ENCODE measurements around the gene SUMO3. TPM values are rescaled to one million over a fixed set of nuclear protein-coding genes. Genes with fewer than 3 reads are reported as not detected.

SUMO3 gene
- total RNA-seq, 2 experiments from 2014 or later, result 87.1 to 94.7 TPM

DNA sequence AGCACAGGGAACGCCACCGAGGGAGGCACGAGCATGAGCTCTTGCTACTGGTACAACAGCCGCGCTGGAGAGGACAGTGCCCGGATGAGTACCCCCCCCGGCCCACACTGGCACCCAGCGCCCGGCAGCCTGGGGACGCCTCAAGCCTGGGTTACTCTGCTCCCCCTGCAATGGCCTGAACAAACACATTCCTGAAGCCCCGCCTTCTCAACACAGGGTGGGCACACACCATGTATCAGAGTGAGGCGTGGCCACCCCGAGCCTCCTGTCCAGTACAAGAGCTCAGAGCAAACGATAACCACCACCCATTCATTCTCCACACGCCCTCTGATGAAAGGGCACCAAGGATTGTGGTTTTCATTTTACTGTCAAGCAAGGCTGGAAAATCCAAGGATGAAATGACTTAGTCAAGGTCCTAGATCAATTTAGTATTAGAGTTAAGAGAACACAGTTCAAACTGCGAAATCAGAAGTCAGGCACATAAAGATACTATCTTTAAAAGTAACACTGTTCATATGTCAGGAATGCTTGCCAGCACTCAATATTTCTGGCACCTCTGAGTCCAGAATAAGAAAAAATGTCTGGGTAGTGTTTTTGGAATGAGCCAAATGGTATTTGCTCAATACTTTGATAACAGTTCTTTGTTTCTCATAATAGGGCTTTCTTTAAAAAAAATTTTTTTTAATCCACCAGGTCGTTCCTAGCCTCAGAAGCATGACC is 38.3 kb downstream of the SUMO3 start:
- CTCF ChIA-PET, result no interaction called here
- peaks cover 16% of the 10 kb centered on the region for H3K4me1 Mint-ChIP-seq (ENCODE audit: low read depth)
- H3K4me3 Mint-ChIP-seq, result no peak overlapping the region
- no peaks in the 10 kb centered on the region for H3K9me3 Mint-ChIP-seq
- no peak overlapping the region for H3K27ac Mint-ChIP-seq
- no peak for DNase-seq
- peaks cover 17% of the 10 kb centered on the region for H3K36me3 Mint-ChIP-seq (ENCODE audit: low read depth)
- no peaks in the 10 kb centered on the region for H3K27me3 Mint-ChIP-seq (ENCODE audit: low read depth)
- intact Hi-C loops (cut with micrococcal nuclease), result no loop called here

DNA sequence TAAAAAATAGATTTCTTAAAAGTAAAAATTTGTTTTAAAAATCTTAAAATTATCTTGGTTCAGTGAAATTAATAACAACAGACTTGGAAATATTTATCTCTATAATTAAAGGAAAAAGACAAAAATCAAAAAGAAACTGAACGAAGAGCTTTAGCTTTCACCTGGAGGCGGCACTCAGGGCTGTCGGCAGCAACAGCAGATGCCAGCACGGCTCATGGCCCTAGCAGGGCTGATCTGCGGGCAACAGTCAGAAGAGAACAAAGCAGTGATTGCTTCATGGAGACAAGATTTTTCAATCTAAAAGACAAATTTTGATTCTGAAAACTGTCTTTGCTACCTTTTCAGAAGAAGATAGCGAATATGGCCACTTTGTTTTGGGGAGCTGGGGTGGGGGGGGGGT is 38.9 kb downstream of the SUMO3 start:
- peaks cover 16% of the 10 kb centered on the region for H3K4me1 Mint-ChIP-seq (ENCODE audit: low read depth)
- peaks cover 19% of the 10 kb centered on the region for H3K36me3 Mint-ChIP-seq (ENCODE audit: low read depth)
- H3K9me3 Mint-ChIP-seq, result no peaks in the 10 kb centered on the region
- no peaks in the 10 kb centered on the region for H3K27me3 Mint-ChIP-seq (ENCODE audit: low read depth)
- DNase-seq, result no peak
- no peak overlapping the region for H3K4me3 Mint-ChIP-seq
- intact Hi-C loops (cut with micrococcal nuclease), result no loop called here
- CTCF ChIA-PET, result no interaction called here
- no peak overlapping the region for H3K27ac Mint-ChIP-seq

DNA sequence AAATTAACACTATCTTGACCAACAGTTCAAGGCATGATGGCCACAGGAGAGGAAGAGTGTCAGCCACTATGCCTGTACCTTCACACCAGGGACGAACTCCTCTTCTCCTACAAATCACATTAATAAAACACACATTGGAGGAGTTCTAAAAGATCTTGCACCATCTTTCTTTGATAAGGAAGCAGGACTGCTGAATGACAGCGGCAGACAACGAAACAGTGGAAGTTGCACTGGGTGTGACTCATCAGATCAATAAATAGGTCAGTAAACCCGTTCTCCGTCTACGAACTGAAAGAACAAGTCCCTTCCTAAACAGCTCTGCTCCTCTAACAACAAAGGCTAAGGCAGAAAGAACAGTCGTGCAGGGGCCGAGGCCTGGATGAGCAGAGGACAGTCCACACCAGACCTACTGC is 39.4 kb downstream of the SUMO3 start:
- Mint-ChIP-seq H3K4me3 (no peak overlapping the region), H3K27ac (peak overlapping the region; percentile 5), H3K27me3 (ENCODE audit: low read depth) (no peaks in the 10 kb centered on the region), H3K36me3 (ENCODE audit: low read depth) (peaks cover 19% of the 10 kb centered on the region), H3K9me3 (no peaks in the 10 kb centered on the region), H3K4me1 (ENCODE audit: low read depth) (peaks cover 16% of the 10 kb centered on the region)
- no peak for DNase-seq
- intact Hi-C loops (cut with micrococcal nuclease), result no loop called here
- CTCF ChIA-PET, result no interaction called here

DNA sequence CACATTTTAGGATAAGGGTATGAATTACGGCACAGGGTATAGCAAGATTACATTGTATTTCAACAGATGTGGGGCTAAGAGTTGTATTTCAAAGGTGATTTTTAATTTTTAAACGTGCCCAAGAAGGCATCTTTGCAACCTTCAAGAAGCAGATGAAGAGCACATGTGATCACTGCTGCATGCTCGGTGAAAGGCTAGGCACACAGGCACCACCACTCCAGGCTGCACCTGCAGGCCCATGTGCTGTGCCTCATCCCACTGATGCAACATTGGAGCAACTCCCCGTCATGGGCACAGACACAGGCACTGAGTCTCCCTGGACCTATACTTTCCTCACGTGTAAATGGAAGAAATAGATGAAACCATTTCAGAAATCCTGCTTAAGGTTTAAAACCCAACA is 39.8 kb downstream of the SUMO3 start:
- Mint-ChIP-seq H3K9me3 (no peaks in the 10 kb centered on the region), H3K27ac (peak overlapping the region; percentile 5), H3K4me3 (no peak overlapping the region), H3K36me3 (ENCODE audit: low read depth) (peaks cover 19% of the 10 kb centered on the region), H3K27me3 (ENCODE audit: low read depth) (no peaks in the 10 kb centered on the region), H3K4me1 (ENCODE audit: low read depth) (peaks cover 13% of the 10 kb centered on the region)
- intact Hi-C loops (cut with micrococcal nuclease), result no loop called here
- CTCF ChIA-PET, result no interaction called here
- no peak for DNase-seq

DNA sequence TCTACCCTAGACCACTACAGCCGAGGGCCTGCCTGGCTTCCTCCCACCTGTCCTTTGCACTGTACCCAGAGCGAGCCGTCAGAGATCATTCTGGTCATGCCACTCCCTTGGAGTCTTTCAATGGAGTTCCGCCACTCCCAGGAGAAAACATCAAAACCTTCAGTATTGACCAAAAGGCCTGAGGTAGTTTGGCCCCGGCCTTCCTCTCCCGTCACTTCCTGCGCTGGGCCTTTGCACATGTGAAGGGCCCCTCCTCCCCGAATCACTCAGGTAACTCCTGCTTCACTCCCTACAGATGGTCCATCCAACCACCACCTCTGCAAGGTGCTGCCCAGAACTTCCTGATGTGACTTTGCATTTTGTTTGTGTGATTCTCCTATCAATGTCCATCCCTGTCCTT is 42.9 kb downstream of the SUMO3 start:
- DNase-seq, result no peak
- H3K4me1 Mint-ChIP-seq (ENCODE audit: low read depth), result peaks cover 2% of the 10 kb centered on the region
- no peak overlapping the region for H3K4me3 Mint-ChIP-seq
- H3K9me3 Mint-ChIP-seq, result no peaks in the 10 kb centered on the region
- H3K27me3 Mint-ChIP-seq (ENCODE audit: low read depth), result no peaks in the 10 kb centered on the region
- H3K36me3 Mint-ChIP-seq (ENCODE audit: low read depth), result peaks cover 16% of the 10 kb centered on the region
- intact Hi-C loops (cut with micrococcal nuclease), result no loop called here
- CTCF ChIA-PET, result interaction anchor here (1.4 to 1.5 kb wide), 2 partner anchors 18 to 24 kb away, joined by 4 to 6 read pairs; no protein-coding TSS in a partner anchor
- no peak overlapping the region for H3K27ac Mint-ChIP-seq

DNA sequence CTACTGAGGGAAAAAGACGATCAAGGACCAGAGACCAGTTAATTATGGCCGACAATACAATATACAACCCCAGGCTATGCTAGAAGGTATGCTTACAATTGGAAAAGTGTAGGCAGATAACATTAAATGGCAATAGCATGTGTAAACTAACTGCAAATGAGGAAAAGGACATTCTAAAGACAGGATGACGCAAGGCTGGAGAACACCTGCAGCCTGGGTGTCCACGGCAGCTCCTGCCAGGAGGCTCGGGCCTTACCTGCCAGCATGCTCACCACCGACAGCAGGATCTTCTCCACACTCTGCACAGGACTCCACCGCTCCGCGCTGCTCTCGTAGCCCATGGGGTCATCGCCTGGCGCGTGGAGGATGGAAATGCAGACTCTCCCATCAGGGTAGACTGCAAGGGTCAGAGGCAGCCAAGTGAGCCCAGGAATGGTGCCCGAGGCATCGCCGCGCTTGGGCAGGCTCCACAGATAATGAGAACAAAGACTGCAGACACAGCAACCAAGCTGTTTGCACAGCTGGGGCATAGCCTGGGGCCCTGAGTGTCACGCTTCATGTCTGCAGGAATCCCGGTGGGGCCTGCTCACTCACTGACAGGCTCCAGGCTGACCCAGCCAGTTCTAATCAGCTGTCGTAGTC is 44.5 kb downstream of the SUMO3 start:
- intact Hi-C loops (cut with micrococcal nuclease), result no loop called here
- Mint-ChIP-seq H3K27me3 (ENCODE audit: low read depth) (no peaks in the 10 kb centered on the region), H3K4me1 (ENCODE audit: low read depth) (no peaks in the 10 kb centered on the region), H3K36me3 (ENCODE audit: low read depth) (peaks cover 22% of the 10 kb centered on the region), H3K4me3 (no peak overlapping the region), H3K27ac (no peak overlapping the region), H3K9me3 (no peaks in the 10 kb centered on the region)
- no peak for DNase-seq
- CTCF ChIA-PET, result no interaction called here

DNA sequence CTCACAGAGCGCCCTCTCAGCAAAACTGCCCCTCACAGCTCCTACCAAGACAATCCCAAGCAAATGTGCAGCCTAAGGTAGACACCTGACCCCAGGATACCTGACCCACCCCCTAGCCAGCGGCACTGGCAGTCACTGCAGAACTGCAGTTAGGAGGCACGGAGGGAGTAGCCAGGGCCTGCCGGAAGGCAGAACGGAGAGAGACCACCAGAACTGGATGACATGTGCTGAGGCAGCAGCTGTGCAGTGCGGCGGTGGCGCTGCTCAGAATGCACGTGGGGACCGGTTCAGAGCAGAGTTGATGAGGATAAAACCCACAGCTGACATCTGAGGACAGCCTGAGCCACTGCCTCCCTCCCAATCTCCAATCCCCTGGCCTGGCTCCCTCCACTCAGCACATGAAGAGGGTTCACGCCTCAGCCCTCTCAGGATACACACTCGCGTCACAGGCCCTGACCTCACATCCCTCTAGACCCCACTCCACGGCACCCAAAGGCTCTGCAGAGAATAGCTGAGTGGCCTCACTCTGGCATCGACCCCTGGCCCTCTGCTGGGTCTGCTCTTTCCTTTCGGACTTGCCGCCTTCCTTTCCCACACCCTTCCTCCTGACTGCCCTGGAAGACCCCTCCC is 45.9 kb downstream of the SUMO3 start:
- DNase-seq, result no peak
- Mint-ChIP-seq H3K4me1 (ENCODE audit: low read depth) (no peaks in the 10 kb centered on the region), H3K27ac (no peak overlapping the region), H3K36me3 (ENCODE audit: low read depth) (peaks cover 19% of the 10 kb centered on the region), H3K27me3 (ENCODE audit: low read depth) (no peaks in the 10 kb centered on the region), H3K4me3 (no peak overlapping the region), H3K9me3 (no peaks in the 10 kb centered on the region)
- CTCF ChIA-PET, result no interaction called here
- intact Hi-C loops (cut with micrococcal nuclease), result no loop called here

DNA sequence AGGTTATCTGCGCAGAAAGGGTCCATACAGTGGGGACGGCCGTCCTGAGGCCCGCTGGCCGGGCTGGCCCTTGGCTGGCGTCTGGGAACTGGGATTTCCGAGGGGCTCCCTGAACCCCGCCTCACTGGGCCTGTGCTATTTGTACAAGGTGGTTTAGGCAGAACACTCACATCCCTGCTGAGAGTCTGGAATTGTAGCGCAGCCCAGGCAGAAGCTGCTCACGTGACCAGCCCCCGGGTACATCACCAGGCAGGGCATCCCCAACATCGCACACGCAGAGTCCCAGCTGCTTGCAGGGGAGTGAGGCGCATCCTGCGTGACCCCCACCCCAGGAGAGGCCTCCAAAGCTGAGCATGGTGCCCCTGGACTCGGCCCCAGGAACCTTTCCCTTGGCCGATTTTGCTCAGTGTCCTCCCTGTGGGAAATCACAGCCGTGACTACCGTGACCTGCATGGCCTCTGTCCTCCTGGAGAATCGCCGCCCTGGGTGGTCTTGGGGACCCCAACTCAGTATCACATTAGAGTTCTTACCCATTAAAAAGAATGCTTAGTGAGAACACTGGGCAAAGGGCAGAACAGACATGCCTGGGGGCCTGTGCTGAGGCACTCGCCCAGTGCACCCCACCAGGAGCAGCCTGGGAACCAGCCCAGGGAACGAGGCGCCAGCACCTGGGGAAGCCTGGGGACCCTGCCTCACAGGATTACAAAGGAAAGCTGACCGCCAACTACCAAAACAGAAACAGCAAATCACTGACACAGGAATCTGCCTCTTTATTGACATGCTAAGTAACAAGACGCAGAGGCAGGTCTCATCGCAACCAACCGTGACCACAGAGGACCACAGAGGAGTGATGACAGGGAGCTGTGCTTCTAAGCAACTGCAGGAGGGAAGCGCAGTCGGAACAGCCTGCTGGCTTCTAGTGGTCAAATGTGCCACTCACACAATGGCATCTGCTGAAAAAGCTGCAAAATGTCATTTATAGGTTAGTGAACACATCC is 49.7 kb downstream of the SUMO3 start:
- Mint-ChIP-seq H3K4me1 (ENCODE audit: low read depth) (peaks cover 11% of the 10 kb centered on the region), H3K36me3 (ENCODE audit: low read depth) (peaks cover 10% of the 10 kb centered on the region), H3K27ac (no peak overlapping the region), H3K27me3 (ENCODE audit: low read depth) (no peaks in the 10 kb centered on the region), H3K9me3 (no peaks in the 10 kb centered on the region), H3K4me3 (no peak overlapping the region)
- CTCF ChIA-PET, result interaction anchor here (0.6 kb wide), 1 partner anchor 361 kb away, joined by 3 read pairs; no protein-coding TSS in a partner anchor
- no peak for DNase-seq
- intact Hi-C loops (cut with micrococcal nuclease), result no loop called here

DNA sequence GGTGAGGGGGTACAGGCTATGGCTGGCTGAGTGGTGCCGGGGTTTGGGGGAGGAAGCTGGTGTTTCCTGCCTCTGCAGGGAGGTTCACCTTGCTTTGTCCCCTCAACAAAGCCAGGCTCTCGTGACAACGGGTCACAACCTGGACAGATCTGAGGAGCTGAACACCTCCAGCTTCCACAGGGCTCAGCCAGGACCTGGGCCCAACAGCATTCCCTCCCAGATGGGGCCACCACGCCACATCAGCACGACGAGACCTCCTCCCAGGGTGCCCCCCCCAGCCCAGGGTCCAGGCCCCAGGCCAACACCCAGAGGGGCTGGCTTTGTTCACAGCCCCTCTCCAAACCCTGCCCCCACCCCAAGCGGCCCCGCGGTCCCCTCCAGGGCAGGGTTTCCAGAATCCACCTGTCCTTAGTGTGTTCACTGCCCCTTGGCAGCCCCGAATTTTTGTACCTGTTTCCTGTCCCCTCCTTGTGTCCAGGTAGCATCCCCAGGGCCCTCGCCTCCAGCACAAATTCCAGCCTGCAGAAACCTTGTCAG is 51.0 kb downstream of the SUMO3 start:
- H3K36me3 Mint-ChIP-seq (ENCODE audit: low read depth), result peaks cover 7% of the 10 kb centered on the region
- no peaks in the 10 kb centered on the region for H3K9me3 Mint-ChIP-seq
- CTCF ChIA-PET, result no interaction called here
- no peaks in the 10 kb centered on the region for H3K27me3 Mint-ChIP-seq (ENCODE audit: low read depth)
- H3K27ac Mint-ChIP-seq, result no peak overlapping the region
- no peak overlapping the region for H3K4me3 Mint-ChIP-seq
- peaks cover 11% of the 10 kb centered on the region for H3K4me1 Mint-ChIP-seq (ENCODE audit: low read depth)
- intact Hi-C loops (cut with micrococcal nuclease), result no loop called here
- DNase-seq, result no peak

DNA sequence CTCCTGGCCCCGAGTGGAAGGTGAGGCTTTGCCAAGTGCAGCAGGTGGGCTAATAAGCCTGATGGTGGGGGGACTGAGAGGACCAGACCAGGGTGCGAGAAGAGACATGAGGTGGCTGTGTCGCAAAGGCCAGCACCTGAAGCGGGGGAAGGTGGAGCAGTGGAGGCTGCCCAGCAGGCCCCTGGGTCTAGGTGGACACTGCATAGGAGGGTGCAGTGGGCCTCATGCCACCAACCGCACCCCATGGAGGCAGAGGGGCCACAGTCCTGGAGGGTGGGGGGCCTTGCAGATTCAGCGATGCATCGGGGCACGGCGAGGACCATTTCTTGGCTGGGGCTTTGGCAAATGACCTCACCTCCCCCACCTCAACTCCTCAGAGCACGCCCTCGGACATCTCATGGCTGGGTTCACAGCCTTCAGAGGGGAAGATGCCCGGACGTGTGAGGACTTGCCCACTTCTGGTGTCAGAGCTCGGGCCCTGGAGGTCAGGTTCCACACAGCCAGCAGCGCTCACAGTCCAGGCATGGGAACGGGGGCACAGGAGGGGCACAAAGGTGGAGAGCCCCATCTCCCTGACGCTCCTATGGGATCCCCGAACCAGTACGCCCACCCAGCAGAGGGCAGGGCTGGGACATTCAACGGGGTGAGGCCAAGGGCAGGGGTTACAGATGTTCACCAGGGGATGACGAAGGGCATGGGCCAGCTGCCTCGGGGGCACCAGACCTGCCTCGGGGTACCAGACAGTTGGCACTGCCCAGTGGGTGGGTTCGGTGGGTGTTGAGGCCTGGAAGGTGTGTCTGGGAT is 51.6 kb downstream of the SUMO3 start:
- CTCF ChIA-PET, result interaction anchor here (2.0 kb wide), 1 partner anchor 256 kb away, joined by 6 read pairs; no protein-coding TSS in a partner anchor
- no peak overlapping the region for H3K4me3 Mint-ChIP-seq
- H3K36me3 Mint-ChIP-seq (ENCODE audit: low read depth), result peaks cover 7% of the 10 kb centered on the region
- no peaks in the 10 kb centered on the region for H3K27me3 Mint-ChIP-seq (ENCODE audit: low read depth)
- H3K9me3 Mint-ChIP-seq, result no peaks in the 10 kb centered on the region
- peak overlapping the region; percentile 38 for H3K27ac Mint-ChIP-seq
- no peak for DNase-seq
- intact Hi-C loops (cut with micrococcal nuclease), result no loop called here
- H3K4me1 Mint-ChIP-seq (ENCODE audit: low read depth), result peaks cover 11% of the 10 kb centered on the region

DNA sequence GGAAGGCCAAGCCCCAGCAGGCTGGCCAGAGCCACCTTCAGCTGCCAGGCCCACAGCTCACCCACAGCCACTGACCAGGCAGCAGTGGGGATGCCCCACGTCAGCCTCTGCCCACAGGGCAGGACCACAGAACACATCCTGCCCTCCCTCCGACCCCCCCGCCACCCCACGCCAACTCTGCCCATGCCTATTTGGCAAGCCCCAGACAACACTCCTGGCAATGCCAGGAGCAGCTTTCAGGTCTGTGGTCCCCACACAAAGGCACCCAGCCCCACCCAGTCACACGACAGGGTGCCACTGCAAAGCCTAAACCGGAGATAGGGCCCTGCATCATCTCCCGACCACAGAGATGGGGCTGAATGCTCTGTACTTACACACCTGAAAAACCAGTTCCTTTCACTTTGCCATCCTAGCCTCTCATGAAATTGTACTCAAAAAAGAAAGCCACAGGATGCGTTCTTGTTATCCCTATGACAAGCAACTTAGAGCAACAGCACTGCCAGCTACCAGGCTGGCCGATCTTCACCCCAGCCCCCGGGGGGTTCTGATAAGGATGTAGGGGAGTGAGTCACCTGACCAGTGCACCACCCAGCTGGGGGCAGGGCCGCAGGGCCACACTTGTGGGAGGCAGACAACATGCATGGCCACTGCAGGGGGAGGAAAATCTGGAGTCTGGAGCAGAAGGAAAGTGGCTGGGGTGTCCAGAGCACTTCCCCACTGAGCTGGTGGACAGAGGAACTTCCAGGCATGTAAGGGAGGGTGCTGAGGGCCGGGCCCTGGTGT is 52.4 kb downstream of the SUMO3 start:
- Mint-ChIP-seq H3K9me3 (no peaks in the 10 kb centered on the region), H3K4me1 (ENCODE audit: low read depth) (peaks cover 11% of the 10 kb centered on the region), H3K36me3 (ENCODE audit: low read depth) (peaks cover 7% of the 10 kb centered on the region), H3K4me3 (no peak overlapping the region), H3K27me3 (ENCODE audit: low read depth) (no peaks in the 10 kb centered on the region), H3K27ac (peak overlapping the region; percentile 38)
- intact Hi-C loops (cut with micrococcal nuclease), result no loop called here
- CTCF ChIA-PET, result interaction anchor here (2.0 kb wide), 1 partner anchor 255 kb away, joined by 6 read pairs; no protein-coding TSS in a partner anchor
- DNase-seq, result peak; percentile 27

Data from activated naive CD4-positive, alpha-beta T cell treated with anti-CD3 and anti-CD28 coated beads for 36 hours (primary cell).